Measurements from ENCODE around the gene MRPS2. TPM values are rescaled to one million over a fixed set of nuclear protein-coding genes. Genes with fewer than 3 reads are reported as not detected.

MRPS2 gene
- total RNA-seq, 1 donor, result 12.1 TPM

DNA sequence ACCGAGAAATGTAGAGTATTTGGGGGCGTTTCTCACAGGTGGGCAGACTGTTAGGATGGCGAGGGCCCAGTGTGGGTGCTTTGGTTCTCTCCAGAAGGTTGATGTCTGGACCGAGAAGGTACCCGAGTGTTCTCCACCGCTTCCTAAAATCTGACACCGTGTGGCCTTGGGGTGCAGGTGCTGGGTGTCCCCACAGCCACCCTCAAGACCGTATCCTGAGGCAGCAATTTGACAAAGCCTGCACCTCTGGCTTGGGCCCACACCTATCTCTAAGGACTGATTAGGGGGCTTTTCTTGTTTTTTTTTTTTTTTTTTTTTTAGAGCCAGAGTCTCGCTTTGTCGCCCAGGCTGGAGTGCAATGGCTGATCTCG is 19.6 kb upstream of the MRPS2 start:
- no peak for DNase-seq (ENCODE audit: low read depth)
- H3K4me3 ChIP-seq (ENCODE audit: low read depth, low read length), result peak overlapping the region; percentile 85
- TF ChIP-seq CTCF (IDR thresholded peaks at IDR 0.05; ENCODE audit: insufficient read depth, low read depth, low read length), result no peak

- no peak overlapping the region for H3K4me3 ChIP-seq (ENCODE audit: low read depth, low read length)
- DNase-seq (ENCODE audit: low read depth), result no peak
- no peak for TF ChIP-seq CTCF (IDR thresholded peaks at IDR 0.05; ENCODE audit: insufficient read depth, low read depth, low read length)
These were observed 18.3 kb upstream of the MRPS2 start for GRCh38 chr9:135482015-135482754.

DNA sequence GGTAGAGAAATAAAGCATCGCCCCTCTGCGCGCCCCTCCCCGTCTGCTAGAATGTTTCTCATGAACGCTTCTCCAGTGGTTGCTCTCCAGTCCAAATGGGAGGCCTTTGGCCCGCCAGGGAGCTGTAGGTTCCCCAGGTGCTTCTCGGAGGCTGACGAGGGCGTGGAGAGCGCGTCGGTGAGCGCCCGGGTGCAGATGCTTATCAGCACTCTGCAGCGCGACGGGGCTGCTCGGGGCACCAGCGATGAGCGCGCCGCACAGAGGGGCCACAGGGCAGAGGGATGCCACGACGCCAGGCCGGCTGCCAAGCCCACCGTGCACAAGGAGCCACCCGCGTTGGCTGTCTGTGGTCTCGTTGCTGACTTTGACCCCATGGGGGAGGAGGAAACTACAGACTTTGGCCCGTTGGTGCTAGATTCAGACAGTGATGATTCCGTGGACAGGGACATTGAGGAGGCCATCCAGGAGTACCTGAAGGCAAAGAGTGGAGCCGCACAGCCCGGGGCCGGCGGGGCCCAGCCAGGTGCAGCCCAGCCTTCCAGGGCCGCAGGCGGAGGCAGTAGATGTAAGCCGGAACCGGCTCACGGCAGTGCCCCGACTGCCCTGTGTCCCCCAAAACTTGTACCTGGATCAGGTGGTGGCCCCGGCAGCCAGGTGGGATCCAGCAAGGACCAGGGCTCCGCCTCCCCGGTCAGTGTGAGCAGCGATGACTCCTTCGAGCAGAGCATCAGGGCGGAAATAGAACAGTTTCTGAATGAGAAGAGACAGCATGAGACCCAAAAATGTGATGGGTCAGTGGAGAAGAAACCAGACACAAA is 15.8 kb upstream of the MRPS2 start:
- TF ChIP-seq CTCF (IDR thresholded peaks at IDR 0.05; ENCODE audit: insufficient read depth, low read depth, low read length), result no peak
- DNase-seq (ENCODE audit: low read depth), result no peak

GRCh38 chr9:135485385-135485784 is 15.1 kb upstream of the MRPS2 start:
- TF ChIP-seq CTCF (IDR thresholded peaks at IDR 0.05; ENCODE audit: insufficient read depth, low read depth, low read length), result no peak
- no peak for DNase-seq (ENCODE audit: low read depth)

More for the DNA sequence above, 15.8 kb upstream of the MRPS2 start:
- no peak overlapping the region for H3K4me3 ChIP-seq (ENCODE audit: low read depth, low read length)

GRCh38 chr9:135485832-135486231 is 14.7 kb upstream of the MRPS2 start:
- H3K4me3 ChIP-seq (ENCODE audit: low read depth, low read length), result no peak overlapping the region
- DNase-seq (ENCODE audit: low read depth), result no peak
- TF ChIP-seq CTCF (IDR thresholded peaks at IDR 0.05; ENCODE audit: insufficient read depth, low read depth, low read length), result no peak

More at GRCh38 chr9:135485385-135485784, 15.1 kb upstream of the MRPS2 start:
- H3K4me3 ChIP-seq (ENCODE audit: low read depth, low read length), result no peak overlapping the region

DNA sequence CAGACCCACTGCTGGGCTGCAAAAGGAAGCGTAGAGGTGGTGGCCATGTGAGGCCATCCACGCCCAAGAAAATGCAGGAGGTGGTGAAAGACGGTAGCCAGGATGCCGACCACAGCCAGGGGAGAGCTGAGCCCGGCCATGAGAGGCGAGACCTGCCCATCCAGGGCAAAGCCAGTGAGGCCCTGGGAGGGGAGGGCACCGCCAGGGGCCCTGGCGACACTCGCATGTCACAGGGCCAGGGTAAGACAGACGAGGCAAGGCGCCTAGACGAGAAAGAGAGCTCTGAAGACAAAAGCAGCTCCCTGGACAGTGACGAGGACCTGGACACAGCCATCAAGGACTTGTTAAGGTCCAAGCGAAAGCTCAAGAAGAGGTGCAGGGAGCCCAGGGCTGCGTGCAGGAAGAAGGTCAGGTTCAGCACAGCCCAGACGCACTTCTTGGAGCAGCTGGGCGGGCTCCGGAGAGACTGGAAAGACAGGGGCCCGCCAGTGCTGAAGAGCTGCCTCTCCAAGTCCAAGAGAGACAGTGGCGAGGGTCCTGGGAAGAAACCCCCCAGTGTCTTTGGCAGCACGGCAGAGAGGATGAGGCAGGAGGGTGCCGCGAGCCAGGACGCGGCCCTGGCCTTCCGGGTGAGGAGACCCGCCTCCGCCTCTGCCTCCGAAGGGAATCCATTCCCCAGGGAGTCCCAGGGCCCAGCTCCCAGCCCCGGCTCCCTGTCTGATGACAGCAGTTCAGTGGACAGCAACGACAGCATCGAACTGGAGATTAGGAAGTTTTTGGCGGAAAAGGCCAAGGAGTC is 14.0 kb upstream of the MRPS2 start:
- no peak overlapping the region for H3K4me3 ChIP-seq (ENCODE audit: low read depth, low read length)
- no peak for DNase-seq (ENCODE audit: low read depth)
- no peak for TF ChIP-seq CTCF (IDR thresholded peaks at IDR 0.05; ENCODE audit: insufficient read depth, low read depth, low read length)
